ENCODE measurements around the gene DTNB.

The DTNB gene

DNA sequence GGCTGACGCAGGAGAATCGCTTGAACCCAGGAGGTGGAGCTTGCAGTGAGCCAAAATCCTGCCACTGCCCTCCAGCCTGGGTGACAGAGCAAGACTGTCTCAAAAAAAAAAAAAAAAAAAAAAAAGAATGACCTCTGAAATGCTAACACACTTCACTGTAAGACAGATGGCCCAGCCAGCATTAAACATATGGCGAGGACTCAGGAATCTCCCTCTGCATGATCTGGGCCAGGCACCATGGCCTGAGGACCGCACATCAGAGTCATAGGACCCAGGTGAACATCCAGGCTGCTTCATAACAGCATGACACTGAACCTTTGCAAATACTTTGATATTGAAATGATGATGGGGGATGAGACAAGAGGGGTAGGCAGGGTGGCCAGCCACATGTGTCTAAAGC is 275.6 kb downstream of the DTNB start:
- no peaks in the 10 kb centered on the region for H3K27me3 ChIP-seq (replicated peaks; ENCODE audit: control insufficient read depth, insufficient read depth, low read length)
- H3K4me3 ChIP-seq (ENCODE audit: low read length) = no peak overlapping the region
- no peak overlapping the region for H3K9ac ChIP-seq (ENCODE audit: low read length)
- no peak for DNase-seq (ENCODE audit: low read depth)
- no peaks in the 10 kb centered on the region for H3K36me3 ChIP-seq (ENCODE audit: control insufficient read depth, insufficient read depth, low read length, severe bottlenecking)
- H3K4me1 ChIP-seq (ENCODE audit: control insufficient read depth, insufficient read depth, low read length) = peaks cover 3% of the 10 kb centered on the region
- H3K9me3 ChIP-seq (ENCODE audit: control insufficient read depth, low read length) = no peaks in the 10 kb centered on the region

DNA sequence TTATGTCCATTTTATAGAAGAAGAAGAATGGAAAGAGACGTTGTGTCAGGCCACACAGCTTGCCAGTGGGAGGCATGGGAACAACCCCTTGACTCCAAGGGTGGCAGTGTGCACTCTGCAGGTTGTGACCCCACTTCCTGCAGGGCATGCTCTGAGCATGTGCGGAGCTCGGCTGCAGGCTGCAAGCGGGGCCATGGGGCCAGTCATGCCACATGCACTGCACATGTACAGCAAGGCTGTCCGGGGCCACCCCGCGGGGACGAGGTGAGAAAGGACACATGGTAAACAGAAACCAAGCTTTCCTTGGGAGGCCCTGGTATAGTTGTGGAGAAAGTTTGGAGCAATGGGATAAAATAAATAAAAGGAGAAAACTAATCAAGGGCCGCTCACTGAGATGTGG is 284.2 kb downstream of the DTNB start:
- Histone ChIP-seq H3K36me3 (ENCODE audit: control insufficient read depth, insufficient read depth, low read length, severe bottlenecking) (no peaks in the 10 kb centered on the region), H3K27me3 (replicated peaks; ENCODE audit: control insufficient read depth, insufficient read depth, low read length) (peaks cover 7% of the 10 kb centered on the region), H3K4me1 (ENCODE audit: control insufficient read depth, insufficient read depth, low read length) (no peaks in the 10 kb centered on the region), H3K9me3 (ENCODE audit: control insufficient read depth, low read length) (no peaks in the 10 kb centered on the region), H3K9ac (ENCODE audit: low read length) (no peak overlapping the region), H3K4me3 (ENCODE audit: low read length) (no peak overlapping the region)
- DNase-seq (ENCODE audit: low read depth) = no peak

- DNase-seq (ENCODE audit: low read depth) = no peak
- Histone ChIP-seq H3K4me3 (ENCODE audit: low read length) (no peak overlapping the region), H3K4me1 (ENCODE audit: control insufficient read depth, insufficient read depth, low read length) (no peaks in the 10 kb centered on the region), H3K27me3 (replicated peaks; ENCODE audit: control insufficient read depth, insufficient read depth, low read length) (peaks cover 7% of the 10 kb centered on the region), H3K9ac (ENCODE audit: low read length) (no peak overlapping the region), H3K9me3 (ENCODE audit: control insufficient read depth, low read length) (no peaks in the 10 kb centered on the region), H3K36me3 (ENCODE audit: control insufficient read depth, insufficient read depth, low read length, severe bottlenecking) (no peaks in the 10 kb centered on the region)
Observed at GRCh38 chr2:25388491-25388890, 284.9 kb downstream of the DTNB start.

DNA sequence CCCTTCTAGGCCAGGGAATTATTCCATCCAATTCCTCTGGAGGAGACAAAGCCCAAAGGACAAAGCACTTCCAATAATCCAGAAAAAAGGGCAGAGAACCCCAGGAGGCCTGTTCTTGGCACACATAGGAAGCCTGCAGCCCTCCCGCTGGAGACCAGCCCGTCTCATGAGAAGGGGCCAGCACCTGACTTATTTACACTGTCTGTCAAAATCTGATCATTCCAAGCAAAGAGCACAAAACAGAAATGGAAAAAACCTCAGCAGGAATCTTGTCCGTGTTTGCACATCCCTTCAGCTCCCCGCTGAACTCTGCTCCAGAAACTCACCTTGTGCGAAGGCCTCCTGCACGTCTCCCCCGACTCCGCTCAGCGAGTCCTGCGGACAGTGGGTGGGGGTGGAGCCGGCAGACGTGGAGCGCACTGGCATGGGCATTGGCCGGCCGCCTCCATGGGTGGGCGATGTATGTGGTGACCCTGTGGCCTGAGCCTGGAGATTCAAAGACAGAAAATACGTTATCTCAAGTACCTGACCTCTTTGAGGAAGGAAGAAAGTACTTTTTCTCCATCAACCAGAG is 285.4 kb downstream of the DTNB start:
- no peaks in the 10 kb centered on the region for H3K36me3 ChIP-seq (ENCODE audit: control insufficient read depth, insufficient read depth, low read length, severe bottlenecking)
- H3K9me3 ChIP-seq (ENCODE audit: control insufficient read depth, low read length) = no peaks in the 10 kb centered on the region
- no peak for DNase-seq (ENCODE audit: low read depth)
- H3K4me3 ChIP-seq (ENCODE audit: low read length) = no peak overlapping the region
- peaks cover 7% of the 10 kb centered on the region for H3K27me3 ChIP-seq (replicated peaks; ENCODE audit: control insufficient read depth, insufficient read depth, low read length)
- H3K9ac ChIP-seq (ENCODE audit: low read length) = no peak overlapping the region
- no peaks in the 10 kb centered on the region for H3K4me1 ChIP-seq (ENCODE audit: control insufficient read depth, insufficient read depth, low read length)

- H3K4me3 ChIP-seq (ENCODE audit: low read length) = no peak overlapping the region
- no peaks in the 10 kb centered on the region for H3K4me1 ChIP-seq (ENCODE audit: control insufficient read depth, insufficient read depth, low read length)
- no peak overlapping the region for H3K9ac ChIP-seq (ENCODE audit: low read length)
- H3K36me3 ChIP-seq (ENCODE audit: control insufficient read depth, insufficient read depth, low read length, severe bottlenecking) = no peaks in the 10 kb centered on the region
- DNase-seq (ENCODE audit: low read depth) = no peak
- no peaks in the 10 kb centered on the region for H3K9me3 ChIP-seq (ENCODE audit: control insufficient read depth, low read length)
- peaks cover 7% of the 10 kb centered on the region for H3K27me3 ChIP-seq (replicated peaks; ENCODE audit: control insufficient read depth, insufficient read depth, low read length)
Observed at GRCh38 chr2:25386971-25387875, 286.2 kb downstream of the DTNB start.

DNA sequence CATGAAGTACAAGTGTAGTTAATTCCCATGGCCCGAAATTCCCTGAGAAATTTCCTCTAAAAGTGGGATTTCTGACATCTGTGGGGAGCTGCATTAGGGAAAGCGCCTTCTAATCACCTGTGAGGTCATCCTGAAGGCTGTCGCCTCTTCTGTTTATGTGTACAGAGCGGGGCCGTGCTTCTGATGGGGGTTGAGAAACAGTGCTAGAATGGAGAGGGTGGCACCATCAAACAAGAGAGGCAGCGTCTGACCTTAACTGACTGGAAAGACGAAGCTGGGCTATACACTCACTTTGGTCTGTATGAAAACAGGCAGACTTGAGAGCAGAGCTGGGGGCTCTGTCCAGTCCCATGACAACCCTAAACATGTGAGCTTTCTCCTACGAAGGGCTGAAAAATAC is 287.5 kb downstream of the DTNB start:
- Histone ChIP-seq H3K4me1 (ENCODE audit: control insufficient read depth, insufficient read depth, low read length) (no peaks in the 10 kb centered on the region), H3K9me3 (ENCODE audit: control insufficient read depth, low read length) (no peaks in the 10 kb centered on the region), H3K27me3 (replicated peaks; ENCODE audit: control insufficient read depth, insufficient read depth, low read length) (peaks cover 7% of the 10 kb centered on the region), H3K4me3 (ENCODE audit: low read length) (no peak overlapping the region), H3K9ac (ENCODE audit: low read length) (no peak overlapping the region), H3K36me3 (ENCODE audit: control insufficient read depth, insufficient read depth, low read length, severe bottlenecking) (no peaks in the 10 kb centered on the region)
- DNase-seq (ENCODE audit: low read depth) = no peak

- H3K9ac ChIP-seq (ENCODE audit: low read length) = no peak overlapping the region
- peaks cover 7% of the 10 kb centered on the region for H3K27me3 ChIP-seq (replicated peaks; ENCODE audit: control insufficient read depth, insufficient read depth, low read length)
- H3K36me3 ChIP-seq (ENCODE audit: control insufficient read depth, insufficient read depth, low read length, severe bottlenecking) = no peaks in the 10 kb centered on the region
- no peak for DNase-seq (ENCODE audit: low read depth)
- H3K4me3 ChIP-seq (ENCODE audit: low read length) = no peak overlapping the region
- no peaks in the 10 kb centered on the region for H3K4me1 ChIP-seq (ENCODE audit: control insufficient read depth, insufficient read depth, low read length)
- no peaks in the 10 kb centered on the region for H3K9me3 ChIP-seq (ENCODE audit: control insufficient read depth, low read length)
Observed at GRCh38 chr2:25383806-25384205, 289.6 kb downstream of the DTNB start.

- peaks cover 7% of the 10 kb centered on the region for H3K27me3 ChIP-seq (replicated peaks; ENCODE audit: control insufficient read depth, insufficient read depth, low read length)
- H3K4me3 ChIP-seq (ENCODE audit: low read length) = no peak overlapping the region
- no peaks in the 10 kb centered on the region for H3K36me3 ChIP-seq (ENCODE audit: control insufficient read depth, insufficient read depth, low read length, severe bottlenecking)
- DNase-seq (ENCODE audit: low read depth) = no peak
- no peak overlapping the region for H3K9ac ChIP-seq (ENCODE audit: low read length)
- peaks cover 4% of the 10 kb centered on the region for H3K4me1 ChIP-seq (ENCODE audit: control insufficient read depth, insufficient read depth, low read length)
- H3K9me3 ChIP-seq (ENCODE audit: control insufficient read depth, low read length) = no peaks in the 10 kb centered on the region
Observed at GRCh38 chr2:25381502-25381901, 291.9 kb downstream of the DTNB start.

DNA sequence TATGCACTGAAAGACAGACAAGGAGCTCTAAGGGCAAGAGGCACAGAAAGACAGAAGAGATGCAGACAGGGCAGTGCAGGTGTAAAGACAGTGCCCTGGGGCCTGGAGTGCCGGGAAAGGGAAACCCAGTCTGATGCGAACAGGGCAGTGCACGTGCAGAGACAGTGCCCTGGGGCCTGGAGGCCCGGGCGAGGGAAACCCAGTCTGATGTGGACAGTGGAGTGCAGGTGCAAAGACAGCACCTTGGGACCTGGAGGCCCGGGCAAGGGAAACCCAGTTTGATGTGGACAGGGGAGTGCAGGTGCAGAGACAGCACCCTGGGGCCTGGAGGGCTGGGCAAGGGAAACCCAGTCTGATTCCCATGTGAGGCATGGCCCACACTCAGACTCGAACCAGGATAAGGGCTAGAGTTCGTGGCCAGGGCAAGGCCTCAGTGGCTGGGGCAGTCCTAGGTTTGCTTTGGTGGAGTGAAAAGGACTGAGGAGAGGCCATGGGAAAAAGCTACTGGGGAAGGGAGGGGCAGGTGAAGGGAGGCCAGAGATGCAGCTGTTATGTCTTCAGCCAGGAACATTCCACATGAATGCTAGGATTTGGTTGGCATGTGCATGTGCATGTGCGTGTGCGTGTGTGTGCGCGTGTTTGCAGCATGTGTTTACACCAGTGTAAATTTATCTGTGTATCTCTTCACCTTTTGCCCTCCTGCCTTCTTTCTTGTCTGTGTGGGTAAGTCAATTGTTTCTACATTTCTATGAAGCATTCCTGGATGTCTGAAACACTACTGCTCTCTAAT is 292.6 kb downstream of the DTNB start:
- Histone ChIP-seq H3K36me3 (ENCODE audit: control insufficient read depth, insufficient read depth, low read length, severe bottlenecking) (no peaks in the 10 kb centered on the region), H3K9me3 (ENCODE audit: control insufficient read depth, low read length) (no peaks in the 10 kb centered on the region), H3K4me1 (ENCODE audit: control insufficient read depth, insufficient read depth, low read length) (peaks cover 4% of the 10 kb centered on the region), H3K27me3 (replicated peaks; ENCODE audit: control insufficient read depth, insufficient read depth, low read length) (peaks cover 7% of the 10 kb centered on the region), H3K4me3 (ENCODE audit: low read length) (no peak overlapping the region), H3K9ac (ENCODE audit: low read length) (no peak overlapping the region)
- no peak for DNase-seq (ENCODE audit: low read depth)

DNA sequence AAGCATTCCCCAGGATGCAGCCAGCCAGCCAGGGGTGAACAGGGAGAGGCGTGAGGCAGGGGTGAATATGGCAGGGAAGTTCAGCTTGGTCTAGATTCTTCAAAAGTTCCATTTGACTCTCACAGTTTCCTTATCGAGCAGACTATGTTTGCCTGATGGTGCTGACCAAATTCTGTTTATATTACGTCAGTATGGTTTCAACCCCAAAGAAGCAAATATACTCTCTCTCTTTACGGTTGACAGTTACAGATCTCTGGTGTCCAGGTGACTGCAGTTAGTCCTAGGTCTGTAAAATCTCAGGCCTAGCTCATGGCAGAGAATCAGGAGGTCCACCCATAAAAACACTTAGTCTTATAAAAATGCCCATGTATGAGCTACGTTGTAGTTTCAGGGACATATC is 293.4 kb downstream of the DTNB start:
- Histone ChIP-seq H3K36me3 (ENCODE audit: control insufficient read depth, insufficient read depth, low read length, severe bottlenecking) (no peaks in the 10 kb centered on the region), H3K4me1 (ENCODE audit: control insufficient read depth, insufficient read depth, low read length) (peaks cover 4% of the 10 kb centered on the region), H3K9me3 (ENCODE audit: control insufficient read depth, low read length) (no peaks in the 10 kb centered on the region), H3K9ac (ENCODE audit: low read length) (no peak overlapping the region), H3K27me3 (replicated peaks; ENCODE audit: control insufficient read depth, insufficient read depth, low read length) (peaks cover 4% of the 10 kb centered on the region), H3K4me3 (ENCODE audit: low read length) (no peak overlapping the region)
- DNase-seq (ENCODE audit: low read depth) = no peak

DNA sequence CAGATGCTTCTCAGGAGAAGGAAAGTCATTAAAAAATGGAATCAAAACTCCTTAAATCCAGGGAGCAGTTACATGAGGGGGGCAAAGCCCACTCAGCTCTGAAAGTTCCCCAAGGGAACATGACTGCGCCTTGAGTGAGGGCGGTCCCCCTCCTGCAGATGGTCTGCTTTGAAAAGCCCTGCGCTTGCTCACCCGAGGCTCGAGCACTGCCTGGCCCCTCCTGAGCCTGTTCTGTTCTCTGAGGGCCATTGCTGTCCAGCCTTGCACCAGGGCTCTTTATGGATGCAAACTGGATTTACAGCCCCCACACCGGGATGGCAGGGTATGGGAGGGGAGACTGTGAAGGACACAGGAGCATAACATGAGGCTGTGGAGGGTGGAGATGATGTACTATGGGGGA is 293.8 kb downstream of the DTNB start:
- H3K4me3 ChIP-seq (ENCODE audit: low read length) = no peak overlapping the region
- DNase-seq (ENCODE audit: low read depth) = no peak
- H3K9me3 ChIP-seq (ENCODE audit: control insufficient read depth, low read length) = no peaks in the 10 kb centered on the region
- no peaks in the 10 kb centered on the region for H3K36me3 ChIP-seq (ENCODE audit: control insufficient read depth, insufficient read depth, low read length, severe bottlenecking)
- H3K9ac ChIP-seq (ENCODE audit: low read length) = no peak overlapping the region
- H3K4me1 ChIP-seq (ENCODE audit: control insufficient read depth, insufficient read depth, low read length) = peaks cover 4% of the 10 kb centered on the region
- peaks cover 3% of the 10 kb centered on the region for H3K27me3 ChIP-seq (replicated peaks; ENCODE audit: control insufficient read depth, insufficient read depth, low read length)

All from adipocyte (in vitro differentiated cells).